Transverse colon (tissue), 4 donors: ENCODE results near the gene ANG. TPM values are rescaled to one million over a fixed set of nuclear protein-coding genes. Genes with fewer than 3 reads are reported as not detected.
"Not testable (repeated sequence)": the region's sequence is repeated elsewhere in the genome, so short reads cannot be mapped to it uniquely, and the experiment has no call there.

Experiments
- DNase-seq: peaks from one replicate; pipeline ENCODE4 v3.0.0-alpha.2; 2019
- H3K27ac ChIP-seq, 4 donors: fragments of 200-600 bp; sonication (generic); 2 replicates each; pipeline ENCODE4 v1.5.1; 2016 to 2018; ENCODE audit warnings: inconsistent platforms in 4 of 4
- H3K27me3 ChIP-seq: fragments of 200-600 bp; sonication (generic); 2 replicates; pipeline ENCODE4 v1.5.1; 2017; ENCODE audit warnings: inconsistent platforms
- H3K36me3 ChIP-seq, 4 donors: fragments of 200-600 bp; sonication (generic); 2 replicates each; pipeline ENCODE4 v1.5.1; 2017 to 2019; ENCODE audit warnings: inconsistent platforms in 4 of 4
- H3K4me1 ChIP-seq, 4 donors: fragments of 200-600 bp; sonication (generic); 2 replicates each; pipeline ENCODE4 v1.5.1; 2017 to 2020; ENCODE audit warnings: inconsistent platforms in 4 of 4
- H3K4me3 ChIP-seq, 4 donors: fragments of 200-600 bp; sonication (generic); 1 replicate in 1 of 4; 2 replicates in 3 of 4; pipeline versions ENCODE4 v1.5.1 to v1.6.1; 2017 to 2019; ENCODE audit warnings: inconsistent platforms in 4 of 4
- H3K9me3 ChIP-seq, 2 donors: fragments of 200-600 bp; sonication (generic); 2 replicates each; pipeline ENCODE4 v1.5.1; 2017 to 2019; ENCODE audit warnings: inconsistent platforms in 2 of 2
- CTCF ChIP-seq, 5 experiments: fragments of 200-600 bp in 3 of 5; fragments of 450-650 bp in 2 of 5; sonication (generic) in 3 of 5; IDR thresholded peaks; 1 replicate in 2 of 5; 2 replicates in 3 of 5; pipeline ENCODE4 v1.5.1; 2016 to 2017; ENCODE audit warnings: antibody characterized with exemption in 5 of 5, inconsistent platforms in 3 of 5, mild to moderate bottlenecking in 2 of 5, moderate library complexity in 1 of 5
- EP300 ChIP-seq: sonication (generic); formaldehyde crosslinking; IDR thresholded peaks from one replicate; pipeline ENCODE4 v1.6.1; 2017; ENCODE audit warnings: antibody characterized with exemption, low read depth
- POLR2A ChIP-seq: fragments of 450-650 bp; IDR thresholded peaks from one replicate; pipeline ENCODE4 v1.6.1; 2016; ENCODE audit warnings: antibody characterized with exemption, mild to moderate bottlenecking, moderate library complexity
- POLR2AphosphoS5 ChIP-seq, 3 donors: sonication (generic); formaldehyde crosslinking; IDR thresholded peaks; one replicate each; pipeline ENCODE4 v1.6.1; 2016; ENCODE audit warnings: antibody characterized with exemption in 3 of 3
- WGBS, 2 donors: methylation state at CpG; one replicate each; pipeline ENCODE4 v1.1.5; 2018; ENCODE audit warnings: low coverage in 1 of 2; 5-methylcytosine and 5-hydroxymethylcytosine counted together
- in situ Hi-C, 4 donors: fragments of 200-750 bp; cut with MboI; loops; one replicate each; pipeline versions ENCODE4 v1.15.0 to v1.15.1; 2017; ENCODE audit warnings: low sequenced_read_pairs in 3 of 4, low pct_ligation_motif_present in 1 of 4, low pct_unique_long_range_greater_than_20kb in 1 of 4
- intact Hi-C: fragments of 100-400 bp; cut with DNase I; formaldehyde crosslinking; loops from one replicate; pipeline ENCODE4 v1.15.1; 2023; ENCODE audit warnings: low total_unique reads
- total RNA-seq, 4 donors: library from RNA; depleted of rRNA; stranded (reverse); fragments of >200 nt; gene quantifications; one replicate each; pipeline ENCODE4 v1.1.0, GENCODE V29; 2016

ANG gene
- total RNA-seq, 4 donors from 2014 or later = 10.5 to 37.1 (median 25.7) TPM

- in situ Hi-C loops (loop anchor here in 2 of 4 donors (10.0 to 25.0 kb wide), 5 partner anchors 156 to 362 kb away; partner anchors contain the start of genes APEX1 (in 1 of the 2), CCNB1IP1 (in 1 of the 2), METTL17 (in 1 of the 2) and OSGEP (in 1 of the 2)), intact Hi-C loops (loop anchor here (10.0 kb wide), 2 partner anchors 156 to 184 kb away; no protein-coding TSS in a partner anchor)
- Histone ChIP-seq H3K4me3 (no peak overlapping the region), H3K4me1 (no peaks in the 10 kb centered on the region), H3K27ac (no peak overlapping the region), H3K27me3 (no peaks in the 10 kb centered on the region), H3K36me3 (peaks cover 0 to 8% (median 0%) of the 10 kb centered on the region in 4 donors), H3K9me3 (no peaks in the 10 kb centered on the region)
- 62 to 89% methylated on average over 5 of the region's 5 CpGs for WGBS, 2 donors
- no peak for DNase-seq
- TF ChIP-seq POLR2AphosphoS5 (IDR thresholded peaks at IDR 0.05) (no peak), POLR2A (no peak), EP300 (no peak), CTCF (IDR thresholded peaks at IDR 0.05) (no peak)
Measured at GRCh38 chr14:20698934-20699333, 10.4 kb downstream of the ANG start.

GRCh38 chr14:20699931-20700330 is 11.4 kb downstream of the ANG start:
- Histone ChIP-seq H3K4me1 (no peaks in the 10 kb centered on the region), H3K36me3 (peaks cover 0 to 8% (median 0%) of the 10 kb centered on the region in 4 donors), H3K4me3 (no peak overlapping the region), H3K27ac (no peak overlapping the region), H3K9me3 (no peaks in the 10 kb centered on the region), H3K27me3 (no peaks in the 10 kb centered on the region)
- intact Hi-C loops = loop anchor here (10.0 kb wide), 2 partner anchors 155 to 185 kb away; no protein-coding TSS in a partner anchor
- no peak for TF ChIP-seq POLR2A
- TF ChIP-seq CTCF (IDR thresholded peaks at IDR 0.05) = no peak
- no peak for TF ChIP-seq POLR2AphosphoS5 (IDR thresholded peaks at IDR 0.05)
- no peak for TF ChIP-seq EP300
- in situ Hi-C loops = loop anchor here (5.0 to 25.0 kb wide), 6 partner anchors 155 to 363 kb away; partner anchors contain the start of genes APEX1 (in 1 of the 4), CCNB1IP1 (in 1 of the 4), METTL17 (in 1 of the 4) and OSGEP (in 1 of the 4)
- no peak for DNase-seq

GRCh38 chr14:20700965-20701364 is 12.4 kb downstream of the ANG start:
- in situ Hi-C loops = loop anchor here in 3 of 4 donors (5.0 kb wide), 1 partner anchor 156 kb away; no protein-coding TSS in a partner anchor
- H3K4me3 ChIP-seq, H3K9me3 ChIP-seq, H3K27ac ChIP-seq, H3K27me3 ChIP-seq, H3K4me1 ChIP-seq, intact Hi-C loops, H3K36me3 ChIP-seq, DNase-seq: not testable (repeated sequence)
- 94% methylated on average over 3 to 7 of the region's 7 CpGs for WGBS, 2 donors

GRCh38 chr14:20706657-20707355 is 18.2 kb downstream of the ANG start:
- intact Hi-C loops (no loop called here), in situ Hi-C loops (no loop called here)
- Histone ChIP-seq H3K4me1 (no peaks in the 10 kb centered on the region), H3K36me3 (no peaks in the 10 kb centered on the region), H3K27me3 (no peaks in the 10 kb centered on the region), H3K27ac (no peak overlapping the region), H3K4me3 (no peak overlapping the region), H3K9me3 (no peaks in the 10 kb centered on the region)
- TF ChIP-seq EP300 = no peak
- TF ChIP-seq CTCF (IDR thresholded peaks at IDR 0.05) = no peak
- no peak for TF ChIP-seq POLR2A
- no peak for TF ChIP-seq POLR2AphosphoS5 (IDR thresholded peaks at IDR 0.05)
- DNase-seq = no peak
- WGBS, 2 donors = 54 to 68% methylated on average over 3 to 4 of the region's 4 CpGs
